Cardiac fibroblast (primary cell): Measurements from ENCODE around the gene PCDHA1.
"Not testable (repeated sequence)": the region's sequence is repeated elsewhere in the genome, so short reads cannot be mapped to it uniquely, and the experiment has no call there.

Source experiments
- DNase-seq, 2 donors: peaks; one replicate each; pipeline versions ENCODE4 v3.0.0 to v3.0.0-alpha.2; 2010; ENCODE audit warnings: low read depth in 2 of 2
- H3K4me3 ChIP-seq, 2 donors: replicated peaks in 1 of 2; 1 replicate in 1 of 2; 2 replicates in 1 of 2; pipeline ENCODE4 v1.5.1; 2011; ENCODE audit warnings: low read depth in 2 of 2, low read length in 2 of 2, mild to moderate bottlenecking in 2 of 2, moderate library complexity in 1 of 2
- CTCF ChIP-seq: IDR thresholded peaks from one replicate; pipeline ENCODE4 v1.5.1; 2011; ENCODE audit warnings: low read depth, mild to moderate bottlenecking, low read length, inconsistent platforms

PCDHA1 gene

GRCh38 chr5:140833993-140834392 lies 48.1 kb downstream of the PCDHA1 start, which contains the start of gene PCDHA7:
PCDHA7 (plus strand) TSS chr5:140834269; CDS start chr5:140834384, 115 bp downstream.
- H3K4me3 ChIP-seq: no peak within 1 kb of the TSS
- DNase-seq: peak; percentile 24 to 46
- no peak for TF ChIP-seq CTCF

- H3K4me3 ChIP-seq, DNase-seq: not testable (repeated sequence)
Observed at GRCh38 chr5:140834439-140835008, 48.6 kb downstream of the PCDHA1 start.

- no peak for DNase-seq
- no peak overlapping the region for H3K4me3 ChIP-seq
- TF ChIP-seq CTCF: no peak
Observed at GRCh38 chr5:140835622-140836510, 49.9 kb downstream of the PCDHA1 start.

DNA sequence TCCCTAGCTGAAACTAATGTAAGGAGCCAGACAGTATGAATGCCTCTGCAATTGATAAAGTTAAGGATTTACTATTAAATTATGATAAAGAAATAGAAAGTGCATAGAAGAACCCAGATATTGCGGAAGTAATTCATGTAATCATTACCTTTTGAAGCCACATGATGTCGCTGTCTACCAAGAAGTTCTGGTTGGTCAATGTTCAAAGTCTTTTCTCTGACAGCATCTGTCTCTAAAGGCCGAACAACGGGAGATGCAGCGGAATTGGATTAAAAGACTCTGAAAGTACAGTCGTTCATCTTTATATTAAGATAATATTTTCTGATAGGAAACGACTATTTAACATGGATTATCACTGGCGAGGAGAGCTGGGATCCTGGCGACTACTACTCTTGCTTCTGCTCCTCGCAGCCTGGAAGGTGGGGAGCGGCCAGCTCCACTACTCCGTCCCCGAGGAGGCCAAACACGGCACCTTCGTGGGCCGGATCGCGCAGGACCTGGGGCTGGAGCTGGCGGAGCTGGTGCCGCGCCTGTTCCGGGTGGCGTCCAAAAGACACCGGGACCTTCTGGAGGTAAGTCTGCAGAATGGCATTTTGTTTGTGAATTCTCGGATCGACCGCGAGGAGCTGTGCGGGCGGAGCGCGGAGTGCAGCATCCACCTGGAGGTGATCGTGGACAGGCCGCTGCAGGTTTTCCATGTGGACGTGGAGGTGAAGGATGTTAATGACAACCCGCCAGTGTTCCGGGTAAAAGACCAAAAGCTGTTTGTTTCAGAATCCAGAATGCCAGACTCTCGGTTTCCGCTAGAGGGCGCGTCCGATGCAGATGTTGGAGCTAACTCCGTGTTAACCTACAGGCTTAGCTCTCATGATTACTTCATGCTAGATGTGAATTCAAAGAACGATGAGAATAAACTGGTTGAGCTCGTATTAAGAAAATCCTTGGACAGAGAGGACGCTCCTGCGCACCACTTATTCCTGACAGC lies 55.3 kb downstream of the PCDHA1 start, which contains the start of gene PCDHA8:
PCDHA8 (plus strand) TSS at position 210 of the 985 bp plus-strand sequence; CDS start at position 345, 135 bp downstream.
- no peak within 1 kb of the TSS for H3K4me3 ChIP-seq
- TF ChIP-seq CTCF: peak; percentile 37
- peak in 1 of 2 donors; percentile 17 for DNase-seq

DNA sequence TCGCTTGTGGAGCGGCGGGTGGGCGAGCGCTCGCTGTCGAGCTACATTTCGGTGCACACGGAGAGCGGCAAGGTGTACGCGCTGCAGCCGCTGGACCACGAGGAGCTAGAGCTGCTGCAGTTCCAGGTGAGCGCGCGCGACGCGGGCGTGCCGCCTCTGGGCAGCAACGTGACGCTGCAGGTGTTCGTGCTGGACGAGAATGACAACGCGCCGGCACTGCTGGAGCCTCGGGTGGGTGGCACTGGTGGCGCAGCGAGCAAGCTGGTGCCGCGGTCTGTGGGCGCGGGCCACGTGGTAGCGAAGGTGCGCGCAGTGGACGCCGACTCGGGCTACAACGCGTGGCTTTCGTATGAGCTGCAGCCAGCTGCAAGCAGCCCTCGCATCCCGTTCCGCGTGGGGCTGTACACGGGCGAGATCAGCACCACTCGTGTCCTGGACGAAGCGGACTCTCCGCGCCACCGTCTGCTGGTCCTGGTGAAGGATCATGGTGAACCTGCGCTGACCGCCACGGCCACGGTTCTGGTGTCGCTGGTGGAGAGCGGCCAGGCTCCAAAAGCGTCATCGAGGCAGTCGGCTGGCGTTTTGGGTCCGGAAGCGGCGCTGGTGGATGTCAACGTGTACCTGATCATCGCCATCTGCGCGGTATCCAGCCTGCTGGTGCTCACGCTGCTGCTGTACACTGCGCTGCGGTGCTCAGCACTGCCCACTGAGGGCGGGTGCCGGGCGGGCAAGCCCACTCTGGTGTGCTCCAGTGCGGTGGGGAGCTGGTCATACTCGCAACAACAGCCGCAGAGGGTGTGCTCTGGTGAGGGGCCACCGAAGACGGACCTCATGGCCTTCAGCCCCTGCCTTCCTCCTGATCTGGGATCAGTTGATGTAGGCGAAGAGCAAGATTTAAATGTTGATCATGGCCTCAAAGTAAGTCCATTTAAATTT lies 57.1 kb downstream of the PCDHA1 start:
- H3K4me3 ChIP-seq: no peak overlapping the region
- TF ChIP-seq CTCF: no peak
- DNase-seq: no peak

DNA sequence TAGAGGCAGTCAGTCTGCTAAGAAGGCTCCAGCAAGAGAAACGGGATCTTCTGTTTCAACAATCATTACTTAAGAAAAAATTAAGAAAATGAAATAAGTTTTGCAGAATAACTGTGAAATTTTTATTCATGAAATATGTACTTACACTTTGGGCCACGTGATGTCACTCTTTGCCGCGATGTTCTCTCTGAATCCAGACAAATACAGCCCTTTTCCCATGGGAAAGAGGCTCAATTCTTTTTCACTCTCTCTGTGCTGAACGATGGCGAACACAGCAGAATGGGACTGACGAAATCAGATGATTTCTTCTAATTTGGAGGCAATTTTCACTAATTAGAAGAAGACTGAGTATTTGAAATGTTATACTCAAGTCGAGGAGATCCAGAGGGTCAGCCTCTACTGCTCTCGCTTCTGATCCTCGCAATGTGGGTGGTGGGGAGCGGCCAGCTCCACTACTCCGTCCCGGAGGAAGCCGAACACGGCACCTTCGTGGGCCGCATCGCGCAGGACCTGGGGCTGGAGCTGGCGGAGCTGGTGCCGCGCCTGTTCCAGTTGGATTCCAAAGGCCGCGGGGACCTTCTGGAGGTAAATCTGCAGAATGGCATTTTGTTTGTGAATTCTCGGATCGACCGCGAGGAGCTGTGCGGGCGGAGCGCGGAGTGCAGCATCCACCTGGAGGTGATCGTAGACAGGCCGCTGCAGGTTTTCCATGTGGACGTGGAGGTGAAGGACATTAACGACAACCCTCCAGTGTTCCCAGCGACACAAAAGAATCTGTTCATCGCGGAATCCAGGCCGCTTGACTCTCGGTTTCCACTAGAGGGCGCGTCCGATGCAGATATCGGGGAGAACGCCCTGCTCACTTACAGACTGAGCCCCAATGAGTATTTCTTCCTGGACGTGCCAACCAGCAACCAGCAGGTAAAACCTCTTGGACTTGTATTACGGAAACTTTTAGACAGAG lies 62.5 kb downstream of the PCDHA1 start, which contains the start of gene PCDHA9:
PCDHA9 (plus strand) TSS at position 244 of the 964 bp plus-strand sequence; CDS start at position 358, 114 bp downstream.
- H3K4me3 ChIP-seq: not testable (repeated sequence)
- peak in 1 of 2 donors; percentile 1 for DNase-seq

DNA sequence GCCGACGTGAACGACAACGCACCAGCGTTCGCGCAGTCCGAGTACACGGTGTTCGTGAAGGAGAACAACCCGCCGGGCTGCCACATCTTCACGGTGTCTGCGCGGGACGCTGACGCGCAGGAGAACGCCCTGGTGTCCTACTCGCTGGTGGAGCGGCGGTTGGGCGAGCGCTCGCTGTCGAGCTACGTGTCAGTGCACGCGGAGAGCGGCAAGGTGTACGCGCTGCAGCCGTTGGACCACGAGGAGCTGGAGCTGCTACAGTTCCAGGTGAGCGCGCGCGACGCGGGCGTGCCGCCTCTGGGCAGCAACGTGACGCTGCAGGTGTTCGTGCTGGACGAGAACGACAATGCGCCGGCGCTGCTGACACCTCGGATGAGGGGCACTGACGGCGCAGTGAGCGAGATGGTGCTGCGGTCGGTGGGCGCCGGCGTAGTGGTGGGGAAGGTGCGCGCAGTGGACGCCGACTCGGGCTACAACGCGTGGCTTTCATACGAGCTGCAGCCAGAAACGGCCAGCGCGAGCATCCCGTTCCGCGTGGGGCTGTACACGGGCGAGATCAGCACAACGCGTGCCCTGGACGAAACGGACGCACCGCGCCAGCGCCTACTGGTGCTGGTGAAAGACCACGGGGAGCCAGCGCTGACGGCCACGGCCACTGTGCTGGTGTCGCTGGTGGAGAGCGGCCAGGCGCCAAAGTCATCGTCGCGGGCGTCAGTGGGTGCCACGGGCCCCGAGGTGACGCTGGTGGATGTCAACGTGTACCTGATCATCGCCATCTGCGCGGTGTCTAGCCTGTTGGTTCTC lies 64.1 kb downstream of the PCDHA1 start:
- not testable (repeated sequence) for H3K4me3 ChIP-seq, DNase-seq
